Measurements from ENCODE around the gene NF1. TPM values are rescaled to one million over a fixed set of nuclear protein-coding genes. Genes with fewer than 3 reads are reported as not detected.

Gene NF1
- total and polyA plus RNA-seq, 9 donors, result 13.8 to 30.4 (median 22.8) TPM

- Histone ChIP-seq H3K4me1 (ENCODE audit: control insufficient read depth, insufficient read depth, low read length) (peaks cover 2% of the 10 kb centered on the region), H3K27me3 (ENCODE audit: control insufficient read depth, insufficient read depth, low read length) (peaks cover 23% of the 10 kb centered on the region), H3K4me3 (ENCODE audit: low read length) (no peak overlapping the region), H3K27ac (ENCODE audit: low read length) (no peak overlapping the region), H3K36me3 (ENCODE audit: control insufficient read depth, insufficient read depth, low read length) (peaks cover 10% of the 10 kb centered on the region), H3K9me3 (replicated peaks; ENCODE audit: control insufficient read depth, low read depth, low read length) (no peaks in the 10 kb centered on the region)
- 51% methylated on average over 2 of the region's 3 CpGs for WGBS (ENCODE audit: insufficient coverage)
- no peak for DNase-seq
Observed at GRCh38 chr17:31386542-31387075, 291.8 kb downstream of the NF1 start.

- Histone ChIP-seq H3K27me3 (ENCODE audit: control insufficient read depth, insufficient read depth, low read length) (peaks cover 29% of the 10 kb centered on the region), H3K4me3 (ENCODE audit: low read length) (no peak overlapping the region), H3K27ac (ENCODE audit: low read length) (no peak overlapping the region), H3K9me3 (replicated peaks; ENCODE audit: control insufficient read depth, low read depth, low read length) (no peaks in the 10 kb centered on the region), H3K4me1 (ENCODE audit: control insufficient read depth, insufficient read depth, low read length) (peaks cover 8% of the 10 kb centered on the region), H3K36me3 (ENCODE audit: control insufficient read depth, insufficient read depth, low read length) (peaks cover 4% of the 10 kb centered on the region)
- no peak for DNase-seq
- 71% methylated on average over 7 of the region's 12 CpGs for WGBS (ENCODE audit: insufficient coverage)
Observed at GRCh38 chr17:31387438-31387837, 292.7 kb downstream of the NF1 start.

- Histone ChIP-seq H3K4me3 (ENCODE audit: low read length) (no peak overlapping the region), H3K27ac (ENCODE audit: low read length) (no peak overlapping the region), H3K9me3 (replicated peaks; ENCODE audit: control insufficient read depth, low read depth, low read length) (no peaks in the 10 kb centered on the region), H3K36me3 (ENCODE audit: control insufficient read depth, insufficient read depth, low read length) (no peaks in the 10 kb centered on the region), H3K4me1 (ENCODE audit: control insufficient read depth, insufficient read depth, low read length) (peaks cover 8% of the 10 kb centered on the region), H3K27me3 (ENCODE audit: control insufficient read depth, insufficient read depth, low read length) (peaks cover 38% of the 10 kb centered on the region)
- no peak for DNase-seq
- 100% methylated on average over 1 of the region's 2 CpGs for WGBS (ENCODE audit: insufficient coverage)
Observed at GRCh38 chr17:31388351-31388750, 293.6 kb downstream of the NF1 start.

GRCh38 chr17:31388770-31389656 is 294.2 kb downstream of the NF1 start:
- no peaks in the 10 kb centered on the region for H3K36me3 ChIP-seq (ENCODE audit: control insufficient read depth, insufficient read depth, low read length)
- no peak for DNase-seq

GRCh38 chr17:31389657-31390381 is 295.0 kb downstream of the NF1 start:
- 58% methylated on average over 16 of the region's 22 CpGs for WGBS (ENCODE audit: insufficient coverage)
- H3K4me3 ChIP-seq (ENCODE audit: low read length), result no peak overlapping the region

More at GRCh38 chr17:31388770-31389656, 294.2 kb downstream of the NF1 start:
- Histone ChIP-seq H3K27ac (ENCODE audit: low read length) (no peak overlapping the region), H3K9me3 (replicated peaks; ENCODE audit: control insufficient read depth, low read depth, low read length) (no peaks in the 10 kb centered on the region), H3K4me1 (ENCODE audit: control insufficient read depth, insufficient read depth, low read length) (peaks cover 8% of the 10 kb centered on the region), H3K27me3 (ENCODE audit: control insufficient read depth, insufficient read depth, low read length) (peaks cover 44% of the 10 kb centered on the region), H3K4me3 (ENCODE audit: low read length) (no peak overlapping the region)
- 74% methylated on average over 11 of the region's 18 CpGs for WGBS (ENCODE audit: insufficient coverage)

GRCh38 chr17:31390426-31390747 is 295.6 kb downstream of the NF1 start:
- no peaks in the 10 kb centered on the region for H3K36me3 ChIP-seq (ENCODE audit: control insufficient read depth, insufficient read depth, low read length)
- H3K27me3 ChIP-seq (ENCODE audit: control insufficient read depth, insufficient read depth, low read length), result peaks cover 44% of the 10 kb centered on the region
- H3K27ac ChIP-seq (ENCODE audit: low read length), result no peak overlapping the region
- no peak overlapping the region for H3K4me3 ChIP-seq (ENCODE audit: low read length)
- DNase-seq, result no peak
- H3K9me3 ChIP-seq (replicated peaks; ENCODE audit: control insufficient read depth, low read depth, low read length), result no peaks in the 10 kb centered on the region
- peaks cover 8% of the 10 kb centered on the region for H3K4me1 ChIP-seq (ENCODE audit: control insufficient read depth, insufficient read depth, low read length)
- 64% methylated on average over 8 of the region's 8 CpGs for WGBS (ENCODE audit: insufficient coverage)

More at GRCh38 chr17:31389657-31390381, 295.0 kb downstream of the NF1 start:
- peaks cover 8% of the 10 kb centered on the region for H3K4me1 ChIP-seq (ENCODE audit: control insufficient read depth, insufficient read depth, low read length)
- no peaks in the 10 kb centered on the region for H3K9me3 ChIP-seq (replicated peaks; ENCODE audit: control insufficient read depth, low read depth, low read length)
- no peak for DNase-seq
- H3K27ac ChIP-seq (ENCODE audit: low read length), result no peak overlapping the region
- no peaks in the 10 kb centered on the region for H3K36me3 ChIP-seq (ENCODE audit: control insufficient read depth, insufficient read depth, low read length)
- H3K27me3 ChIP-seq (ENCODE audit: control insufficient read depth, insufficient read depth, low read length), result peaks cover 44% of the 10 kb centered on the region

GRCh38 chr17:31390748-31391495 is 296.1 kb downstream of the NF1 start:
- H3K27me3 ChIP-seq (ENCODE audit: control insufficient read depth, insufficient read depth, low read length), result peaks cover 44% of the 10 kb centered on the region
- no peak for DNase-seq
- H3K36me3 ChIP-seq (ENCODE audit: control insufficient read depth, insufficient read depth, low read length), result no peaks in the 10 kb centered on the region
- H3K4me1 ChIP-seq (ENCODE audit: control insufficient read depth, insufficient read depth, low read length), result peaks cover 8% of the 10 kb centered on the region
- H3K9me3 ChIP-seq (replicated peaks; ENCODE audit: control insufficient read depth, low read depth, low read length), result no peaks in the 10 kb centered on the region
- 10% methylated on average over 39 of the region's 56 CpGs for WGBS (ENCODE audit: insufficient coverage)
- no peak overlapping the region for H3K27ac ChIP-seq (ENCODE audit: low read length)
- peak overlapping the region; percentile 23 for H3K4me3 ChIP-seq (ENCODE audit: low read length)

- WGBS (ENCODE audit: insufficient coverage), result under 1% methylated on average over 46 of the region's 69 CpGs
- H3K27ac ChIP-seq (ENCODE audit: low read length), result no peak within 1 kb of the TSS
- peaks cover 44% of the 10 kb centered on the region for H3K27me3 ChIP-seq (ENCODE audit: control insufficient read depth, insufficient read depth, low read length)
- no peaks in the 10 kb centered on the region for H3K9me3 ChIP-seq (replicated peaks; ENCODE audit: control insufficient read depth, low read depth, low read length)
- H3K36me3 ChIP-seq (ENCODE audit: control insufficient read depth, insufficient read depth, low read length), result no peaks in the 10 kb centered on the region
- DNase-seq, result peak; percentile 50
- H3K4me1 ChIP-seq (ENCODE audit: control insufficient read depth, insufficient read depth, low read length), result peaks cover 8% of the 10 kb centered on the region
- peak within 1 kb of the TSS; percentile 23 for H3K4me3 ChIP-seq (ENCODE audit: low read length)
Observed at GRCh38 chr17:31391496-31391949, 296.7 kb downstream of the NF1 start, which contains the start of gene RAB11FIP4. TSS of gene RAB11FIP4 (plus strand) at chr17:31391675. CDS start at chr17:31391853, 178 bp downstream.

- Histone ChIP-seq H3K27ac (ENCODE audit: low read length) (no peak overlapping the region), H3K27me3 (ENCODE audit: control insufficient read depth, insufficient read depth, low read length) (peaks cover 44% of the 10 kb centered on the region), H3K36me3 (ENCODE audit: control insufficient read depth, insufficient read depth, low read length) (no peaks in the 10 kb centered on the region), H3K4me3 (ENCODE audit: low read length) (no peak overlapping the region), H3K9me3 (replicated peaks; ENCODE audit: control insufficient read depth, low read depth, low read length) (no peaks in the 10 kb centered on the region), H3K4me1 (ENCODE audit: control insufficient read depth, insufficient read depth, low read length) (peaks cover 8% of the 10 kb centered on the region)
- 15% methylated on average over 48 of the region's 52 CpGs for WGBS (ENCODE audit: insufficient coverage)
- no peak for DNase-seq
Observed at GRCh38 chr17:31392002-31392855, 297.5 kb downstream of the NF1 start.
